Neural cell (in vitro differentiated cells): ENCODE measurements around the gene ROPN1B. TPM values are rescaled to one million over a fixed set of nuclear protein-coding genes. Genes with fewer than 3 reads are reported as not detected.

Source experiments
- H2AFZ ChIP-seq: fragments of 200-600, 300-800 bp; sonication (generic), shearing (Covaris generic); 2 replicates; pipeline ENCODE4 v1.6.0; 2014; ENCODE audit warnings: low read depth, mild to moderate bottlenecking, antibody characterized with exemption, low read length, moderate library complexity
- H3F3A ChIP-seq: fragments of 200-600 bp; shearing (Covaris generic); 2 replicates; pipeline ENCODE4 v1.6.1; 2016; ENCODE audit warnings: mild to moderate bottlenecking, moderate library complexity, mixed read lengths, antibody characterized with exemption, low read length; ENCODE audit not compliant: insufficient read depth, poor library complexity, severe bottlenecking
- H3K27ac ChIP-seq: fragments of 200-600, 300-800 bp; sonication (generic), shearing (Covaris generic); 2 replicates; pipeline ENCODE4 v1.5.1; 2014; ENCODE audit warnings: mild to moderate bottlenecking, low read length, moderate library complexity
- H3K27me3 ChIP-seq: fragments of 300-800, 200-600 bp; sonication (generic), shearing (Covaris generic); 2 replicates; pipeline ENCODE4 v1.6.0; 2014; ENCODE audit warnings: mild to moderate bottlenecking, low read depth, low read length, moderate library complexity; ENCODE audit not compliant: insufficient read depth
- H3K36me3 ChIP-seq: fragments of 300-800, 200-600 bp; sonication (generic), shearing (Covaris generic); 2 replicates; pipeline ENCODE4 v1.5.1; 2014; ENCODE audit warnings: mild to moderate bottlenecking, antibody characterized with exemption, low read length, moderate library complexity; ENCODE audit not compliant: insufficient read depth
- H3K4me2 ChIP-seq: fragments of 300-800, 200-600 bp; sonication (generic), shearing (Covaris generic); 2 replicates; pipeline ENCODE4 v1.6.0; 2014; ENCODE audit warnings: mild to moderate bottlenecking, low read length
- H3K4me3 ChIP-seq: fragments of 300-800, 200-600 bp; sonication (generic), shearing (Covaris generic); 2 replicates; pipeline ENCODE4 v1.5.1; 2014; ENCODE audit warnings: mild to moderate bottlenecking, low read length, moderate library complexity
- H3K79me2 ChIP-seq: fragments of 200-600 bp; shearing (Covaris generic); replicated peaks from 2 replicates; pipeline ENCODE4 v1.6.0; 2014; ENCODE audit warnings: mild to moderate bottlenecking, low read length, moderate library complexity; ENCODE audit not compliant: insufficient read depth
- H3K9ac ChIP-seq: fragments of 300-800, 200-600 bp; sonication (generic), shearing (Covaris generic); 2 replicates; pipeline ENCODE4 v1.6.1; 2016; ENCODE audit warnings: mild to moderate bottlenecking, low read length, mixed read lengths
- H3K9me2 ChIP-seq: fragments of 200-600 bp; shearing (Covaris generic); 2 replicates; pipeline ENCODE4 v1.6.1; 2016; ENCODE audit warnings: mild to moderate bottlenecking, low read length, mixed read lengths; ENCODE audit not compliant: insufficient read depth
- H3K9me3 ChIP-seq: fragments of 200-600, 300-800 bp; sonication (generic), shearing (Covaris generic); 2 replicates; pipeline ENCODE4 v1.6.1; 2016; ENCODE audit warnings: mild to moderate bottlenecking, mixed run types, low read length, moderate library complexity, mixed read lengths
- H4K20me1 ChIP-seq: fragments of 200-600 bp; shearing (Covaris generic); 2 replicates; pipeline ENCODE4 v1.6.1; 2016; ENCODE audit warnings: mild to moderate bottlenecking, mixed run types; ENCODE audit not compliant: insufficient read depth
- EP300 ChIP-seq: fragments of 450-650 bp; conservative IDR thresholded peaks from 2 replicates; pipeline ENCODE4 v1.6.1; 2014; ENCODE audit warnings: antibody characterized with exemption, mild to moderate bottlenecking, moderate library complexity; ENCODE audit not compliant: poor library complexity, severe bottlenecking
- EZH2 ChIP-seq: fragments of 200-600, 300-800 bp; shearing (Covaris generic), sonication (generic); IDR thresholded peaks from 2 replicates; pipeline ENCODE4 v1.6.1; 2014; ENCODE audit warnings: antibody characterized with exemption, low read length, borderline replicate concordance, mild to moderate bottlenecking; ENCODE audit not compliant: insufficient read depth, poor library complexity, severe bottlenecking
- MXI1 ChIP-seq: fragments of 450-650 bp; conservative IDR thresholded peaks from 2 replicates; pipeline ENCODE4 v1.6.1; 2014; ENCODE audit warnings: antibody characterized with exemption, mild to moderate bottlenecking; ENCODE audit not compliant: poor library complexity, severe bottlenecking
- POLR2AphosphoS5 ChIP-seq: IDR thresholded peaks from 2 replicates; pipeline ENCODE4 v1.6.1; 2012
- RAD21 ChIP-seq: fragments of 450-650 bp; conservative IDR thresholded peaks from 2 replicates; pipeline ENCODE4 v1.6.1; 2014; ENCODE audit warnings: antibody characterized with exemption, mild to moderate bottlenecking, moderate library complexity
- SMC3 ChIP-seq: fragments of 450-650 bp; conservative IDR thresholded peaks from 2 replicates; pipeline ENCODE4 v1.6.1; 2014; ENCODE audit warnings: antibody characterized with exemption, mild to moderate bottlenecking, moderate library complexity; ENCODE audit not compliant: poor library complexity
- TAF1 ChIP-seq: IDR thresholded peaks from 2 replicates; pipeline ENCODE4 v1.6.1; 2012; ENCODE audit warnings: low read depth
- polyA plus RNA-seq: library from polyadenylated mRNA; depleted of rRNA; stranded (reverse); fragments of >200 nt; gene quantifications from 2 replicates; pipeline ENCODE4 v1.2.3, GENCODE V29; 2014
- TF ChIP-seq, protein P1 (sequence below): fragments of 450-650 bp; IDR thresholded peaks from 2 replicates; pipeline ENCODE4 v1.5.1; 2014; ENCODE audit warnings: antibody characterized with exemption, mild to moderate bottlenecking, moderate library complexity; ENCODE audit not compliant: poor library complexity, severe bottlenecking
- TF ChIP-seq, protein P2 (sequence below): IDR thresholded peaks from 2 replicates; pipeline ENCODE4 v1.6.1; 2012; ENCODE audit warnings: borderline replicate concordance

ROPN1B gene
- polyA plus RNA-seq, 1 donor from 2014 or later: 0.11 TPM

DNA sequence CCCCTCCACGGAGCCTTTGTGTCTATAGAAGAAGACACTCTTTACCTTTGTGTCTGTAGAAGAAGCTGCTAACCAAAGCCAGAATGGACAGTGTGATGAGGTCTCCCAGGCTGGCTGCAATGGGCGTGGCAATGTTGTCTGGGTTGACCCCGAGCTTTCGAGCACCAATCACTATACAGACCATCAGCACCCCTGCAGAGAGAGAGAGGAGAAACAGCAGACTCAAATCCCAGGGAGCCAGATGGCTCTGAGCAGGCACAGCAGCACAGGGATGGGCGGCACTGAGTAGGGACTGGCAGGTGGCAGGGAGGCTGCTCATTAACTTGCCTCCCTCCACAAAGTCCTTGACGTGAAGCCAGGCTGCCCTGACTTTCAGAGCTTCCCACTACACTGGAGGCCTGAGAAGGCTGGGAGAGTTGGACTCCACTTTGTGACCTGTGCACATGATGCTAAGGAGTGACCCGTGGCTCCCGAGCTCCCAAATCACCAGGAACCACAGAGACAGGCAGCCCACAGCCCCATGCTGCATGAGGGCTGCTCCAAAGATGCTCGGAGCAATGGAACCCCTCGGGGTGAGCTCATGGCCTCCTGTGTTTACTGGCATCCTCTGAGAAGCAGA is 53.9 kb downstream of the ROPN1B start:
- no peak overlapping the region for H3K4me2 ChIP-seq

DNA sequence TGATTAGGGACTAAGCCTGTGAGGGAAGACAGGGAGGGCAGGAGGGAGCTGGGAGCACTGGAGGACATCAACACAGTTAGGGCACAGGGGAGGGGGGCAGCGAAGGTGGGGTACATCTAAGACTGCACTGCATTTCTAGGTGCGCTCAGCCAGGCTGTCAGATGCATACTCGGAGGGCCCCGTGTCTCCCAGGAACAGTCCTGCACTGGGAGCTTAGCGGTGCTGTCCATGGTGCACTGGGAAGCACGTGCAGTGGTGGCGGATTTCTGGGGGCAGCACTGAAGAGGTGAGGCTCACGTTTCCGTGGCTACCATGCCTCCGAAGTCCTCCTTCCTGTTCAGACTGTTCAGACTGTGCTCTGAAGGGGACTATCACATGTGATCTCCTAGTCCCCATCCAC is 54.4 kb downstream of the ROPN1B start:
- no peak overlapping the region for H3K4me3 ChIP-seq
- H3K4me2 ChIP-seq: no peak overlapping the region
- no peak for TF ChIP-seq EP300
- no peak for TF ChIP-seq POLR2AphosphoS5
- TF ChIP-seq, protein P1, sequence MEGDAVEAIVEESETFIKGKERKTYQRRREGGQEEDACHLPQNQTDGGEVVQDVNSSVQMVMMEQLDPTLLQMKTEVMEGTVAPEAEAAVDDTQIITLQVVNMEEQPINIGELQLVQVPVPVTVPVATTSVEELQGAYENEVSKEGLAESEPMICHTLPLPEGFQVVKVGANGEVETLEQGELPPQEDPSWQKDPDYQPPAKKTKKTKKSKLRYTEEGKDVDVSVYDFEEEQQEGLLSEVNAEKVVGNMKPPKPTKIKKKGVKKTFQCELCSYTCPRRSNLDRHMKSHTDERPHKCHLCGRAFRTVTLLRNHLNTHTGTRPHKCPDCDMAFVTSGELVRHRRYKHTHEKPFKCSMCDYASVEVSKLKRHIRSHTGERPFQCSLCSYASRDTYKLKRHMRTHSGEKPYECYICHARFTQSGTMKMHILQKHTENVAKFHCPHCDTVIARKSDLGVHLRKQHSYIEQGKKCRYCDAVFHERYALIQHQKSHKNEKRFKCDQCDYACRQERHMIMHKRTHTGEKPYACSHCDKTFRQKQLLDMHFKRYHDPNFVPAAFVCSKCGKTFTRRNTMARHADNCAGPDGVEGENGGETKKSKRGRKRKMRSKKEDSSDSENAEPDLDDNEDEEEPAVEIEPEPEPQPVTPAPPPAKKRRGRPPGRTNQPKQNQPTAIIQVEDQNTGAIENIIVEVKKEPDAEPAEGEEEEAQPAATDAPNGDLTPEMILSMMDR: no peak
- no peak for TF ChIP-seq SMC3
- TF ChIP-seq RAD21: no peak
- TF ChIP-seq EZH2: no peak
- no peak for TF ChIP-seq MXI1
- TF ChIP-seq TAF1: no peak
- TF ChIP-seq, protein P2, sequence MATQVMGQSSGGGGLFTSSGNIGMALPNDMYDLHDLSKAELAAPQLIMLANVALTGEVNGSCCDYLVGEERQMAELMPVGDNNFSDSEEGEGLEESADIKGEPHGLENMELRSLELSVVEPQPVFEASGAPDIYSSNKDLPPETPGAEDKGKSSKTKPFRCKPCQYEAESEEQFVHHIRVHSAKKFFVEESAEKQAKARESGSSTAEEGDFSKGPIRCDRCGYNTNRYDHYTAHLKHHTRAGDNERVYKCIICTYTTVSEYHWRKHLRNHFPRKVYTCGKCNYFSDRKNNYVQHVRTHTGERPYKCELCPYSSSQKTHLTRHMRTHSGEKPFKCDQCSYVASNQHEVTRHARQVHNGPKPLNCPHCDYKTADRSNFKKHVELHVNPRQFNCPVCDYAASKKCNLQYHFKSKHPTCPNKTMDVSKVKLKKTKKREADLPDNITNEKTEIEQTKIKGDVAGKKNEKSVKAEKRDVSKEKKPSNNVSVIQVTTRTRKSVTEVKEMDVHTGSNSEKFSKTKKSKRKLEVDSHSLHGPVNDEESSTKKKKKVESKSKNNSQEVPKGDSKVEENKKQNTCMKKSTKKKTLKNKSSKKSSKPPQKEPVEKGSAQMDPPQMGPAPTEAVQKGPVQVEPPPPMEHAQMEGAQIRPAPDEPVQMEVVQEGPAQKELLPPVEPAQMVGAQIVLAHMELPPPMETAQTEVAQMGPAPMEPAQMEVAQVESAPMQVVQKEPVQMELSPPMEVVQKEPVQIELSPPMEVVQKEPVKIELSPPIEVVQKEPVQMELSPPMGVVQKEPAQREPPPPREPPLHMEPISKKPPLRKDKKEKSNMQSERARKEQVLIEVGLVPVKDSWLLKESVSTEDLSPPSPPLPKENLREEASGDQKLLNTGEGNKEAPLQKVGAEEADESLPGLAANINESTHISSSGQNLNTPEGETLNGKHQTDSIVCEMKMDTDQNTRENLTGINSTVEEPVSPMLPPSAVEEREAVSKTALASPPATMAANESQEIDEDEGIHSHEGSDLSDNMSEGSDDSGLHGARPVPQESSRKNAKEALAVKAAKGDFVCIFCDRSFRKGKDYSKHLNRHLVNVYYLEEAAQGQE: no peak
- H3K9me2 ChIP-seq: no peaks in the 10 kb centered on the region
- H3K9ac ChIP-seq: no peak overlapping the region
- no peak overlapping the region for H2AFZ ChIP-seq
- no peaks in the 10 kb centered on the region for H3K27me3 ChIP-seq
- no peaks in the 10 kb centered on the region for H3K36me3 ChIP-seq
- H3K79me2 ChIP-seq: no peaks in the 10 kb centered on the region
- H3F3A ChIP-seq: no peaks in the 10 kb centered on the region
- peaks cover 4% of the 10 kb centered on the region for H3K9me3 ChIP-seq
- H3K27ac ChIP-seq: no peak overlapping the region
- H4K20me1 ChIP-seq: no peaks in the 10 kb centered on the region

More for the DNA sequence above, 53.9 kb downstream of the ROPN1B start:
- Histone ChIP-seq H3K36me3 (no peaks in the 10 kb centered on the region), H3K79me2 (no peaks in the 10 kb centered on the region), H3K4me3 (no peak overlapping the region), H3K9me3 (no peaks in the 10 kb centered on the region), H2AFZ (no peak overlapping the region), H3K27ac (no peak overlapping the region), H3K27me3 (no peaks in the 10 kb centered on the region), H4K20me1 (no peaks in the 10 kb centered on the region), H3K9ac (no peak overlapping the region), H3F3A (no peaks in the 10 kb centered on the region), H3K9me2 (no peaks in the 10 kb centered on the region)
- no peak for TF ChIP-seq EZH2
- TF ChIP-seq POLR2AphosphoS5: no peak
- TF ChIP-seq EP300: no peak
